ENCODE results near the gene LEMD2. TPM values are rescaled to one million over a fixed set of nuclear protein-coding genes. Genes with fewer than 3 reads are reported as not detected.
A peak's percentile ranks its signal among the peaks of the same experiment; 100 is the strongest.

The LEMD2 gene
- polyA plus RNA-seq, 2 of the 4 experiments (the other 2 are of a cell fraction): 43.2 to 48.8 TPM

DNA sequence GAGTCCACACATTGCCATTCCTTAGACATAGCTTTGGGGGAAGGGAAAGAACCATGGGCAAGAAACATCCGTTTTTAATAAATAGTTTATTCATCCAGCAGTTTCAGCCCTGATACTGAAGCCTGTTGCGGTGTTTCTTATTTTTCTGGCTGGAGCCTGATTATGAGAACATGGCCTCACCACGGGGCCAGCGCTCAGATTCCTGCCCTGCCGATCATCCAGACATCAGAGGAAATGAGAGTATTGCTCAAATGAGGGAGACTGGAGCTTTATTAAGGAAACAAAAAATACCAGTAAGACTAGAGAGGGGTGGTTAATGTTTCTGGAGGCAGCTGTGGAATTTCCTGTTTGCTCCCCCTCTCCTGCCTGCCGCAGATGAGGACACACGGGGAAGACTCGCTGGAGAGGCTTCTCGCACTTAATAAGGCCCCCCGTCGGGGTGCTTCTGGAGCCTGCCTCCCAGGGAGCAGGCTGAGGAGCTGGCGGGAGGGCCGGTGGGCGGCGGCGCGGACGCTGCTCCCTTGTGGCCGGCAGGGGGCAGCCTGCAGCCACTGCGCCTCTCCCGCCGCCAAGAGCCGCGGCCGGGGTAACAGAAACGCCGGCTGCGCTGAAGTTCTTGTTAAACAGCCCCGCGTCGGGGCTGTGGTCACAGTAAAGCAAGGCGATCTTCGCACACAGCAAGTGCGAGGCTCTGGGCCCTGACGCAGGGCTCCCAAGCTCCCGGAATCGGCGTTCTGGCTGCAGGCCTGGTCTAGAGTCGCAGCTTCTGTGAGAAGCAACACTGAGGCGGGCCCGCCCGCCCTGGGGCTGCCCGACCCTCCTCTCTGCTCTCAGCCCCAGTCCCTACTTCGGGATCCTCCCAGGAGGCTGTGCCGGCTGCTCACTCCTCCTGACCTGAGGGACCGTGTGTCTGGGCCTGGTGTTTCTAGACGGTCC, 17.5 kb downstream of the LEMD2 start:
- TF ChIP-seq, protein P1, sequence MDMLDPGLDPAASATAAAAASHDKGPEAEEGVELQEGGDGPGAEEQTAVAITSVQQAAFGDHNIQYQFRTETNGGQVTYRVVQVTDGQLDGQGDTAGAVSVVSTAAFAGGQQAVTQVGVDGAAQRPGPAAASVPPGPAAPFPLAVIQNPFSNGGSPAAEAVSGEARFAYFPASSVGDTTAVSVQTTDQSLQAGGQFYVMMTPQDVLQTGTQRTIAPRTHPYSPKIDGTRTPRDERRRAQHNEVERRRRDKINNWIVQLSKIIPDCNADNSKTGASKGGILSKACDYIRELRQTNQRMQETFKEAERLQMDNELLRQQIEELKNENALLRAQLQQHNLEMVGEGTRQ (IDR thresholded peaks at IDR 0.05): no peak
- TF ChIP-seq MAFK (IDR thresholded peaks at IDR 0.05; ENCODE audit: partially characterized antibody) (no peak), ZC3H11A (IDR thresholded peaks at IDR 0.05) (no peak), HEYL (CRISPR knock-in tag; IDR thresholded peaks at IDR 0.05) (no peak), KDM1A (IDR thresholded peaks at IDR 0.05; ENCODE audit: low read depth) (no peak), CBX2 (IDR thresholded peaks at IDR 0.05; ENCODE audit: borderline replicate concordance, low read depth) (no peak), RCOR1 (IDR thresholded peaks at IDR 0.05; ENCODE audit: low read depth, low read length) (no peak), MAX (IDR thresholded peaks at IDR 0.05) (no peak; the same call in 1 of the 2 replicates), TFCP2L1 (CRISPR knock-in tag; IDR thresholded peaks at IDR 0.05) (no peak), RAD21 (conservative IDR thresholded peaks at IDR 0.05 in 1 of 2, IDR thresholded peaks at IDR 0.05 in 1 of 2) (peak; percentile 67 to 87), SMC3 (IDR thresholded peaks at IDR 0.05) (peak; percentile 86), EHF (CRISPR knock-in tag; IDR thresholded peaks at IDR 0.05) (no peak), HDAC2 (IDR thresholded peaks at IDR 0.05) (no peak), HES2 (IDR thresholded peaks at IDR 0.05) (no peak), NPAS2 (CRISPR knock-in tag; IDR thresholded peaks at IDR 0.05; ENCODE audit: borderline replicate concordance) (no peak), SREBF2 (IDR thresholded peaks at IDR 0.05) (no peak), TP53 (CRISPR knock-in tag; IDR thresholded peaks at IDR 0.05) (no peak), RFX5 (IDR thresholded peaks at IDR 0.05) (no peak)
- TF ChIP-seq, protein P2, sequence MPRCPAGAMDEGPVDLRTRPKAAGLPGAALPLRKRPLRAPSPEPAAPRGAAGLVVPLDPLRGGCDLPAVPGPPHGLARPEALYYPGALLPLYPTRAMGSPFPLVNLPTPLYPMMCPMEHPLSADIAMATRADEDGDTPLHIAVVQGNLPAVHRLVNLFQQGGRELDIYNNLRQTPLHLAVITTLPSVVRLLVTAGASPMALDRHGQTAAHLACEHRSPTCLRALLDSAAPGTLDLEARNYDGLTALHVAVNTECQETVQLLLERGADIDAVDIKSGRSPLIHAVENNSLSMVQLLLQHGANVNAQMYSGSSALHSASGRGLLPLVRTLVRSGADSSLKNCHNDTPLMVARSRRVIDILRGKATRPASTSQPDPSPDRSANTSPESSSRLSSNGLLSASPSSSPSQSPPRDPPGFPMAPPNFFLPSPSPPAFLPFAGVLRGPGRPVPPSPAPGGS (IDR thresholded peaks at IDR 0.05): 0 out of 3 replicates have a peak, but pooled peaks have one; percentile 8
- TF ChIP-seq, protein P3, sequence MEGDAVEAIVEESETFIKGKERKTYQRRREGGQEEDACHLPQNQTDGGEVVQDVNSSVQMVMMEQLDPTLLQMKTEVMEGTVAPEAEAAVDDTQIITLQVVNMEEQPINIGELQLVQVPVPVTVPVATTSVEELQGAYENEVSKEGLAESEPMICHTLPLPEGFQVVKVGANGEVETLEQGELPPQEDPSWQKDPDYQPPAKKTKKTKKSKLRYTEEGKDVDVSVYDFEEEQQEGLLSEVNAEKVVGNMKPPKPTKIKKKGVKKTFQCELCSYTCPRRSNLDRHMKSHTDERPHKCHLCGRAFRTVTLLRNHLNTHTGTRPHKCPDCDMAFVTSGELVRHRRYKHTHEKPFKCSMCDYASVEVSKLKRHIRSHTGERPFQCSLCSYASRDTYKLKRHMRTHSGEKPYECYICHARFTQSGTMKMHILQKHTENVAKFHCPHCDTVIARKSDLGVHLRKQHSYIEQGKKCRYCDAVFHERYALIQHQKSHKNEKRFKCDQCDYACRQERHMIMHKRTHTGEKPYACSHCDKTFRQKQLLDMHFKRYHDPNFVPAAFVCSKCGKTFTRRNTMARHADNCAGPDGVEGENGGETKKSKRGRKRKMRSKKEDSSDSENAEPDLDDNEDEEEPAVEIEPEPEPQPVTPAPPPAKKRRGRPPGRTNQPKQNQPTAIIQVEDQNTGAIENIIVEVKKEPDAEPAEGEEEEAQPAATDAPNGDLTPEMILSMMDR (IDR thresholded peaks at IDR 0.05): peak; percentile 85
- TF ChIP-seq, protein P4, sequence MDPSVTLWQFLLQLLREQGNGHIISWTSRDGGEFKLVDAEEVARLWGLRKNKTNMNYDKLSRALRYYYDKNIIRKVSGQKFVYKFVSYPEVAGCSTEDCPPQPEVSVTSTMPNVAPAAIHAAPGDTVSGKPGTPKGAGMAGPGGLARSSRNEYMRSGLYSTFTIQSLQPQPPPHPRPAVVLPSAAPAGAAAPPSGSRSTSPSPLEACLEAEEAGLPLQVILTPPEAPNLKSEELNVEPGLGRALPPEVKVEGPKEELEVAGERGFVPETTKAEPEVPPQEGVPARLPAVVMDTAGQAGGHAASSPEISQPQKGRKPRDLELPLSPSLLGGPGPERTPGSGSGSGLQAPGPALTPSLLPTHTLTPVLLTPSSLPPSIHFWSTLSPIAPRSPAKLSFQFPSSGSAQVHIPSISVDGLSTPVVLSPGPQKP (IDR thresholded peaks at IDR 0.05; ENCODE audit: low read depth, low read length): no peak
- TF ChIP-seq, protein P5, sequence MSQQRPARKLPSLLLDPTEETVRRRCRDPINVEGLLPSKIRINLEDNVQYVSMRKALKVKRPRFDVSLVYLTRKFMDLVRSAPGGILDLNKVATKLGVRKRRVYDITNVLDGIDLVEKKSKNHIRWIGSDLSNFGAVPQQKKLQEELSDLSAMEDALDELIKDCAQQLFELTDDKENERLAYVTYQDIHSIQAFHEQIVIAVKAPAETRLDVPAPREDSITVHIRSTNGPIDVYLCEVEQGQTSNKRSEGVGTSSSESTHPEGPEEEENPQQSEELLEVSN (IDR thresholded peaks at IDR 0.05; ENCODE audit: borderline replicate concordance, low read depth): no peak
- FAIRE-seq: no peak
- CTCF ChIA-PET: interaction anchor here (0.6 to 9.9 kb wide), 63 partner anchors 9 to 390 kb away, joined by 3 to 123 read pairs (median 4); partner anchors contain the start of genes GRM4, IP6K3, ITPR3 and LEMD2
- ATAC-seq: peak; percentile 76 to 83
- 30% methylated on average over 19 of the region's 47 CpGs for WGBS (ENCODE audit: missing lambda C conversion rate)
- Histone ChIP-seq H3K4me3 (no peak overlapping the region), H3K4me1 (peaks cover 22% of the 10 kb centered on the region), H3K9me3 (no peaks in the 10 kb centered on the region), H3K4me2 (peak overlapping the region; percentile 28), H3K27ac (peak overlapping the region; percentile 41 to 80; a peak in 4 of 6 replicates)
- DNase-seq (ENCODE audit: low read depth in 1 of 2, low spot score in 1 of 2): peak; percentile 49 to 69
- POLR2A ChIA-PET: interaction anchor here (1.1 kb wide), 1 partner anchor 60 kb away, joined by 3 read pairs; the partner anchor contains the start of gene UQCC2

Data from A549 (cell line).